GM18498 (cell line): ENCODE measurements around the gene RGS7.
"Not testable (repeated sequence)": the region's sequence is repeated elsewhere in the genome, so short reads cannot be mapped to it uniquely, and the experiment has no call there.

ENCODE experiments used
- ATAC-seq: cut with Tn5 transposase; IDR thresholded peaks from one replicate; pipeline ENCODE4 v1.9.1; 2021; ENCODE audit warnings: mild to moderate bottlenecking, moderate library complexity; ENCODE audit not compliant: unreplicated experiment

The RGS7 gene

DNA sequence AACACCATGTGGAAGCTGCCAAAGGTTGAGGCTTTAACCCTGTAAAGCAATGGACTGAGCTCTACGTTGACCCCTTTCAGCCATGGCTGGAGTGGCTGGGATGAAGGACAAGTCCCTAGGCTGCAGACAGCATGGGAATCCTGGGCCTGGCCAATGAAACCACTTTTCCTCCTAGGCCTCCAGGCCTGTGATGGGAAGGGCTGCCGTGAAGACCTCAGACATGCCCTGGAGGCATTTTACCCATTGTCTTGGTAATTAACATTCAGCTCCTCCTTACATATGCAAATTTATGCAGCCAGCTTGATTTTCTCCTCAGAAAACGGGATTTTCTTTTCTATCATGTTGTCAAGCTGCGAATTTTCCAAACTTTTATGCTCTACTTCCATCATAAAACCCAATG is 214.5 kb downstream of the RGS7 start:
- no peak for ATAC-seq

DNA sequence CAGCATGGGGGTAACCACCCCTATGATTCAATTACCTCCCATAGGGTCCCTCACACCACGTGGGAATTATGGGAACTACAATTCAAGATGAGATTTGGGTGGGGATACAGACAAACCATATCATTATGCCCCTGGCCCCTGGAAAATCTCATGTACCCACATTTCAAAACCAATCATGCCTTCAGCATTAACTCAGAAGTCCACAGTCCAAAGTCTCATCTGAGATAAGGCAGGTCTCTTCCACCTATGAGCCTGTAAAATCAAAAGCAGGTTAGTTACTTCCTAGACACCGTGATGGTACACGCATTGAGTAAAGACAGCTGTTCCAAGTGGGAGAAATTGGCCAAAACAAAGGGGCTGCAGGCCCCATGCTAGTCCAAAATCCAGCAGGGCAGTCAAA is 215.4 kb downstream of the RGS7 start:
- not testable (repeated sequence) for ATAC-seq

DNA sequence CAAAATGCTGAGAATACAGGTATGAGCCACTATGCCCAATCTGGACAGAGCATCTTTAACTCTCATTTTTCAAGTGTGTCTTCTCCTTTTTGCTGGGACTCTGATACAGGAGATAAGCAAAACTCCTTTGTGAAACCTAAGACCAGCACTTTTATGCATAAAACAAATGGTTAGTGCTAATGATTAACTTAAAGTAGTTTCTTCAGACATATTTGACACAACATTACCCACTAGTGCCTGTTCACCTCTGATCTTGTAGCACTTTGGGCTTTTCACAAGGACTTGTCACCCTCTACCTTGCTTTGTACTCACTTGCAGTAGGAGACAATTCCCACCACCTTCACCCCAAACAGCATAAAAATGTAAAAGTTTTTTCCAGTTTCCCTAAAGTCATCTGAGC is 216.3 kb downstream of the RGS7 start:
- ATAC-seq, result no peak

DNA sequence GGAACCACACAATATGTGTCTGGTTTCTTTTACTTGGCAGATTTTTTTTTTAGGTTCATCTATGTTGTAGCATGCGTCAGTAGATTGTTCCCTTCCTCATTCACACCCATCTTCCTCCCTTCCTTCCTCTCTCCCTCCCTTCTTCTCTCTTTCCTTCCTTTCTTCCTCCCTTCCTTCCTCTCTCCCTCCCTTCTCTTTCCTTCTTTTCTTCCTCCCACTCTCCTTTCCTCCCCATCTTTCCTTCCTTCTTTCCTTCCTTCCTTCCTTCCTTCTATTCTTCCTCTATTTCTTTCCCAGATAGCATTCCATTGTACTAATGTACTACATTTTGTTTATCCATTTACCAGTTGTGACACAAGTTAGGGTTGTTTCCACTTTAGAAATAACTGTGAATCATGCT is 218.0 kb downstream of the RGS7 start:
- no peak for ATAC-seq

DNA sequence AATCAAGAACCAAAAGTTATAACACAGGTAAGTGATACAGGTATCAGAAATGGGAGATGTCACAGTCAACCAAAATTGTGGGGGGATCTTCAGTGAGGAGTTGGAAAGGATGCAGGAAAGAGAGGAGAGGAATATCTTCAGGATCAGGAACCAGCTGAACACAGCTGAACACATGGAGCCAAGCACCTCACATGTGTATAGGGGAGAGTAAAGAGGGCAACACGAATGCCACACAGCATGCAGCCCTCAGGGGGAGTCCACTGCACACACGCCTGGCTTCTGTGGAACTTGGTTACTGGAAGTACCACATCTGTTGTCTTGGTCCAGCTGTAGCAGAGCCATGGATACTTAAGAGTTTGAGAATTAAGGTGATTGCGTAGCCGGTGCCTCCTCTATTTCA is 218.8 kb downstream of the RGS7 start:
- no peak for ATAC-seq

DNA sequence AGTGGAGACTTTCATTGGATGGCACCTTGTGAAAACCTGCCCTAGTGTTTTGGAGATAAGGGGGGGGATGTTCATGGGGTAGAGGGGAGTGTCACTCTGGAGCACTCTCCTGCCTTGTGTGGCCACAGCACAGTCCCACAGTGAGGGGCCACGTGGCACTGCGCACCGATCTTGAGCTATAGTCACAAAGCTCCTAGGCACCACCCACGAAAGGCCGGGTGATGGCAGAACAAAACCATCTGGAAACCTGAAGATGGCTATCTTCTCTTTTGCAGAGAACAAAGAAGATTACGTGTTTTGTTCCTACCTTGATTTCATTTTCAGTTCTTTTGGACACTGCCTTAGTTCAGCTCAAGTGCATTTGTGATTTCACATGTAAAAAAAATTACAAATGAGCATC is 220.6 kb downstream of the RGS7 start:
- no peak for ATAC-seq

DNA sequence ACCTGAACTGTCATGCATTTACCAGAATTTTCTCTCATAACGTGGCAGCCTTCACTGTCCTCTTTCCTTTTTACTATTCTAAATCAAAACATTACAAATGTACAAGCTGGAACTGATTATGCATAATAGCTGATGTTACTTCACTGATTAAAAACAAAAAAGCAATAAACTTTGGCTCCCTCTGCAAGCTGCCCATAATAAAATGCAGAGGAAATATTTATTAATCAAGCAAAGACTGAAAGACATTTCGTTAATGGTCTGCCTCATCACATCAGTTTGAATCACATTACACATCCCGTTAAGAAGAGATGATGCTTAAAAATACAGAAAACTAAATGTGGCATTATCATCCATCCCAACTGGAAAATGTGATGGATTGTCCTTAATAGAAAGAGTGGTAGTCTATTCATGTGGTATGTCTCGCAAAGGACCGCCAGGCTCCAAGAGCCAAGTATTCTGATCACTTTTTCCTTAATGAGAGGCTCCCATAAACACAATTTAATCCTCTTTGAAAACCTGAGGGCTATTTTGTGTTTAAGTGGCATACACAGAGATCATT is 225.3 kb downstream of the RGS7 start:
- ATAC-seq, result no peak

DNA sequence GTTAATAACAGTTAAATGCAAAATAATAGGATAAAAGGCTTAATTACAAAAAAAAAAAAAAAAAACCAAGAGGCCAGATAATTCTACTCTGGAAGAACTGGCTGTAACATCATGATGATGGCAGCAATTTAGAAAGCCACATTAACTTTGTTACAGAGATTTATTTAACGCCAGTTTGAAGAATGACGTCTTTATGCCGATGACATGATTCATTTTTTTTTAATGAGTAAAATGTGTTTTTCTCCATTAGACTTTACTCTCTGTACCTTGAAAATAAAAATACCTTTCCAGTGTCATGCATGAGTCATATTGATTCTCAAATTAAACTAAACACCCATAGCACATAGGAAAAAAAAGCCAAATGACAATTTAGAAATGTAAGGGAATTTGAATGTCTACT is 226.1 kb downstream of the RGS7 start:
- no peak for ATAC-seq

DNA sequence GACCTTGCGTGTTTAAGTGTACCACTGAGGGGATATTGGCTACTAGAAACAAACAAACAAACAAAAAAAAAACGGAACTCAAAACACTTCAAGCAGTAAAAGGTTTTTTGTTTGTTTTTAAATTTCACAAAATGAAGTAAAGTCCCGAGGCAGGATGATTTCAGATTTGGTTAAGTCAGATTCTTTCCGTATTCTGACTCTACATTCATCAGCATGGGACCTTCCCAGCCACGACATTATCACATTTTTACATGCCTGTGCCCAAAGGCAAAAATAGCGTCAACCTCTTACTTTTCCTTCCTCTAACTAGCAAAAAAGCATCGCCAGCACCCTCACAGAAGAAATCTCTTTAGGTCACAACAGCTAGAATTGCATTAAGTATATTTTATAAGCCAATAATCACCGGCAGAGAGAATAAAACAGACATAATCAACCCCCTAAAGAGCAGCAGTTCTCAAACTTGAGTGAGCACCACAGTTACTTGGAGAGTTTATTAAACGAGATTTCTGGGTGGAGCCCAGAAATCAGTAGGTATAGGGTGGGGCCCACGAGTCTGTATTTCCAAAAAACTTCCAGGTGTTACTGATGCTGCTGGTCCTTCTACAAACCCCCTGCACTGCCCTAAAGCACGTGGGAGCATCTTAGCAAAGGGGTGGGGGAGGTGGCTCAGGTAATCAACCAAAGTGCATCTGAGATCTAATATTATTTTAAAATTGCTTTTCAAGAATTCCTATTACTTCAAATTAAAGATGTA is 227.6 kb downstream of the RGS7 start:
- no peak for ATAC-seq

DNA sequence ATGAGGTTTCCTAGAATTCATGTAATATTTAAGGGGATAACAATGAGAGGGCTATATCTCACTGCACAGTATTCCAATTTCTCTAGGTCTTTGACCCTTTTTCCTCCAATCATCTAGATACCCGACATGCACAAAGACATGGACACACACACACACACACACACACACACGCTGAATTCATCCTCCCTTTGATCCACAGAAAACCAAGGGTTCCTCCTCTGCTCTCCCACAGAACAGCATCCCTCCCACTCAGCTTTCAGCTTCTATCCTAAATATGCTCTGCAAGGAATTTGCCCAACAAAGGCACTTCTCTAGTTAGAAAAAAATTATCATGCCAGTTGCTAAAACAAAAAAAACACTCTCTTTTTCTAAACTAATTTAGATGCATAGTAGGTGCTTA is 231.7 kb downstream of the RGS7 start:
- no peak for ATAC-seq

DNA sequence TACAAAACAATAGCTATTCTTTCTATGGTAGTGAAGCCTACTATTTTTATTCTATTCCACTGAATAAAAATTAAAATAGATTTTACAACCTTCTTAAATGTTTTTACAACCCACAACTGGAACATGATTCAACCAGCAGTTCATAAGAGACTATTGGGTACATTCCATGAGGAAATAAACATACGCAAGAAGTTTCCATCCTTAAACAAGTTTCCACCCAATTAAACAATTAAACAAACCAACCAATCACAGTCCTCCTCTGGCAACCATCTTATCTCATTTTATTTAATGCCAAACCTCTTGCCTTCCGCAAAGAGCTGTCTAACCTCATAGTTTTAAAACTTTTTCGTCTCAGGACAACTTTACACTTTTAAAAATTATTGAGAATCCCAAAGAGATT is 239.0 kb downstream of the RGS7 start:
- ATAC-seq, result no peak

DNA sequence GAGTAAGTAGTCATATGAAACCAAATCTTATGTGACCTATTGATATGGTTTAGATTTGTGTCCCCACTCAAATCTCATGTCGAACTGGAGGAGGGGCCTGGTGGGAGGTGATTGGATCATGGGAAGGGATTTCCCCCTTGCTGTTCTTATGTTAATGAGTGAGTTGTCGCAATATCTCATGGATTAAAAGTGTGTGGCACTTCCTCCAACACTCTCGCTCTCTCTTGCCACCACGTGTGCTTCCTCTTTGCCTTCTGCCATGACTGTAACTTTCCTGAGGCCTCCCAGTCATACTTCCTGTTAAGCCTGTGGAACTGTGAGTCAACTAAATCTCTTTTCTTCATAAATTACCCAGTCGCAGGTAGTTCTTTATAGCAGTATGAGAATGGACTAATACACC is 241.2 kb downstream of the RGS7 start:
- no peak for ATAC-seq

DNA sequence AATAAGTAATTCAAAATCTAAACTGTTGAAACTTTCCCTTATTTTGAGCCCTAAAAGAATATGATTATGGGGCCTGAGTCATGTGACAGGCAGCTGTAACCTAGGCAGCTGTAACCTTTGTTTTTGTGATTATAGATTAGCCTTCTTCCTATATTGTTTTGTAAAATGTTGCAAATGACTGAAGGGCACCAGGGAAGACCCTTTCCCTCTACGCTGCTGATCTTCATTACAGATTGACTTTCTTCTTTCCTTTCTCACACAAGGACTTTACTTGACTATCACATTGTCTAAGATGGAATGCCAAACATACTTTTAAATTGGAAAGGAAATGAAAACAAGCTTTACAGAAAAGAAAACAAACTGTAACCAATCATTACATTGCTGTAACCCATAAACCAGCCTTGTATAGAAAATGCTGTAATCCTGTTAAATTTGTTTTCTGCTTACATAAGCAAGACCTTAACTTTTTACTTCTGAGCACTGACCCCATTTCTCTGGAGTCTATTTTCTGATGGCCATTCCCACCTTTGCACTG is 242.2 kb downstream of the RGS7 start:
- ATAC-seq, result no peak

DNA sequence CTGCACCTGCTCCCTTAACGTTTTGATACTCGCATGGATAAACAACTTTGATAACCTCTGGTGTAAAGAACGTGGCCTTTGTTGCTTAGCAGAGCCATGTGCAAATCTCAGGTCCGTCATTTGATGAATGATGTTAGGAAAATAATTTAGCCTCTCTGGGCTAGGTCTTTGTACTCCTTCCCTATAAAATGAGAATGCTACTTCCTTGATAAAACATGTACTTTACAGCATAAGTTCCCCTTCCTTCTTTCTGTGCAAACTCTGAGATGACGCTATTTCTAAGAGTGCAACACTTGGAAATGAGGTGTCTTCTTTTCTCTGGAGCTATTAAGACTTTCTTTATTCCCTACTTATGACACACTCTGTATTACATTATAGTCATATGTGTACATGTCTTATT is 243.4 kb downstream of the RGS7 start:
- ATAC-seq, result no peak

DNA sequence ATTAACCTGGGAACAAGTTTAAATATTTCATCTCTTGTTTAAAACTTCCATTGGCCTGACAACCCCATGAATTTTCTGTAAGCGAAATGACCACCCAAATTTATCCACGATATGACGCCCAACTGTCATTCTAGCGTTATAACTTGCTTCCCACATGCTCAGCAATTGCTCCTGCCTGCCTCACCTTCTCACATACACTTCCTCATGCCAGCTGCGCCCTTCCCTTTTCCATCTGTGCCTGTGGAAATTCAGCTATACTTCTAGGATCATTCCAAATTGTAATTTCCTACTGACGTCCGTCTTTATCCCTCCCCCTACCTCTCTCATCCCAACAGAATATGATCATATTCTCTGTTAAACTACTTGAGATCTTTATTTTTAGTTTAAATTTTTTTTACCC is 248.0 kb downstream of the RGS7 start:
- ATAC-seq, result no peak

DNA sequence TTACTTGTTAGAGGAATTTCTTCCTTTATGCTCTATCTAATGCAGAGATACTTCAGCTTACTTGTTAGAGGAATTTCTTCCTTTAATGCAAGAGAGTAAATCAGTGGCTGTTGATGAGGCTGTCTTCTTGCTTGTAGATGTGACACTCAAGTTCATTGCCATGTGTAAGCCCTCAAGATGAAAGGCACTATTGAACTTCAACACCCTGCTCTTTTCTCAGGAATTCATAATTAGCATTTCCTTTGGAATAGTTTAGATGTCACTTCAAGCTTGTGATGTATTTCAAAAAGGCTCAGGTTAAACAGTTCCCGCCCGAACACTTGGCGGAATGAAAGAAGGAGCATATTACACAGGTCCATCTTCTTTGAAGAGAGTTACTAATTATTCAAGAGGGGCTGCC is 251.9 kb downstream of the RGS7 start:
- ATAC-seq, result no peak

DNA sequence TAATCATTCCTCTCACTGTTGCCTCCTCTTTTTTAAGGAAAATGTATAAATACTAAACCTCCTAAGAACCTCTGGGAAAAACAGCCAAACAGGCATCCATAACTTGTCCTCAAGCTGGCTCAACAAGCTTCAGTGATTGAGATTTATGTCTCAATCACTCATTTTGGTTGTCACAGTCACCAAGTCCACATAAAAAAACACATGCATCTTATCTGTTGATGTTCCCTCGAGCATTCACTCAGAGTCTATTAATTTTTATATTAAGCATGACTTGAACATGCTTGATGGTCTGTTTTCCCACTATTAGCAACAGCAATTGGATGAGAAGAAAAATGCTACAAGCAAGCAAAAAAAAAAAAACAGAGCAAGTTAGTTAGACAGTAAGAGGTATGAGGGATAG is 254.3 kb downstream of the RGS7 start:
- ATAC-seq, result no peak

DNA sequence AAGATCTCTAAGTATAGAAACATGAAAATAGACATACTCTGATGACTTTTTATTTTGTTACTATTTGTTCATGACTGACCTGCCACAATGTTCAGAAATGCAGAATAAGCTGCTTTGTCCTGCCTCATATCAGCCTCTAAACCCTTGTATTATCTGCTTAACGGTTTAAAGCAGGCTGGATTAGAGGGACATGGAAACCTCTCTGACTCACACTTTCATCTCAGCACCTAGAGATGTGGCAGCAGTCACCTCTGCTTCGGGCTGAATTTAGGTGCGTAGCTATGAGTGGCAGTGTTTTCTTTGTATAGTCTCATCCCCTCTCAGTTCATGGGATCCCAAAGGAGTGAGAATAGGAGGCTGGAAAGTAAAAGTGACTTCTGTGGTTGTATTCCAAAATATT is 255.4 kb downstream of the RGS7 start:
- no peak for ATAC-seq

DNA sequence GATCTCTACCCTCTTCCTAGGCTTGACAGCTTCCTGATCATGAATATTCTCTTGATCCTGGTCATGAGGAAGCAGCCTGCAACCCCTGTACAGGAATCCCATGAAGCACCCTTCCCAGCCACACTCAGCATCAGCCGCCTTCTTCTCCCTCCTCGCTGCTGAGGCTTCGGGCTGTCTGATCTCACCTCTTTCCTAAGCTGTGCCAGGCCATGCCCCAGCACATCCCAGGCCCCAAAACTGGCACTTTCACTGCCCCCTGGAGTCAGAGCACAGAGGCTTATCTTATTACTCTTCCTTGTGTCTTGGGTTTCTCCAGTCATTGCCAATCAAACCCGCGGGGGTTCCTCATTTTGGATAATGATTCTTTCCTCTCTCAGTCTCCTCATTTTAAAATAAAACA is 259.5 kb downstream of the RGS7 start:
- no peak for ATAC-seq

DNA sequence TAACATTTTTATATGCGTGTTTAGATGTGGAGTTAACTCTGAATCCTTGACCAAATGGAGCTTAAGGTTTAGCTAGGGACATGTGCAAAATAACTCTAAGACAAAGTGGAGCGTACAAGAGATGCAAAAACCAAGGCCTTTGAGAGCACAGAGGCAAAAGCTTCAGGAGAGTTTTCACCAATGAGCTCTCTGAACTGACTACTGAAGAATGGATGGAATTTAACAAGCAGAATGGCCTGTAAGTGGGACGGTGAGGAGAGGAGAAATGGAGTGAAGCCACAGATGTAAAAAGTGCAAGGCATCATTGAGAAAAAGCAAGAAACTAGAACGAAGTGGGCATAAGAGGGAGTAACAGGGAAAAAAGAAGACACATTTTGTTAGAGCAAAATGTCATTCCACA is 260.0 kb downstream of the RGS7 start:
- no peak for ATAC-seq

DNA sequence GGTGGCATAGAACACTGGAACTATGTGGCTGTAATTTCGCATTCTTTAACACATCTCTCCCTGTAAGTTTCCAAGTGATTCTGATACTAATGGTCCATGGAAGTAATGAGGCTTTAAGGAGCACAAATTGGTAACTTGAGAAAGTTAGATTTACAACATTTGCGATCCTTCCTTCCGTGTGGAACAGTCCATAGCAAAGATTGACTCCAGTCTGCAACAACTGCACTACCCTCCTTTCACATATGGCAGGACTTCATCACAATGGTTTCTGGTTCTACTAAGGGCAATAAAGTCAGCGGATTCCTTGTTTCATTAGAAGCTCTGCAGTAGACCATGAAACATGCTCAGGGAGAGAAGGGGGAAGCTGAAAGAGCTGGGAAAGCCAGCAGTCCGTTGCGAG is 261.2 kb downstream of the RGS7 start:
- ATAC-seq, result no peak

DNA sequence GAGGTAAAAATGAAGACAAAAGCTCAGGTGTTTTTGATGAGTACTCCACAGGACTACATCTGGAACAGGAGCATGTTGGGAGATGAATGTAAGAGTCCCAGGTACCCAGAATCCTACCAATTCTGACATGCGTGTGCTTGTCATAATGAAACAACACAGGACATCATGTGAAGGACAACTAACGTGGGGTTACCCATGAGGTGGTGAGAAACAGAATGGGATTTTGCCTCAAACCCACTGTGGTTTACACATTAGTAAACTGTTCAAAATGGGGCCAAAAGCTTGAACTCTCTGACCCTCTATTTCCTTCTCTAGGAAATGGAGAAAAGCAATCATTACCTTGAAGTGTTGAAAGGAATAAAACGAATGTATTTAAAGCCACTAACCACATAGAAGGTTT is 266.2 kb downstream of the RGS7 start:
- ATAC-seq, result no peak

DNA sequence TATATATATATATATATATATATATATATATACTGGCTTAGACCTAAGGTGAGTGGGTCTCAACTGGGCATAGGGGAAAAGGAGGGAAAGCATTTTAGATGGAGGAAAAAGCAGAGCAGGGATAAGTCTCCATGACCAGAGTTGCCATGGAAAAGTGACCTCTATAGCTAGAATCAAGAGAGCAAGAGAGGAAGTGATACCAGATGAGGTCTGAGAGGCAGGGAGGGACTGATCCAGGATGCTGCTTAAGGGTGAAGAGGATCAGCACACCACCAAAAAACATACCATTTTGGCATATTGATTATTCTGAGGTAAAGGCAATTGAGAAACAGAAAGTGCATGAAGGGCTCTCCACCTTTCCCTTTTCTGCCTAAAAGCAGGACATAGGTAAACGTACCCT is 267.9 kb downstream of the RGS7 start:
- ATAC-seq, result not testable (repeated sequence)
